DOHH2 (cell line): ENCODE data around the gene IRAK3.

Experiments used
- H3F3A ChIP-seq: fragments of 200-600 bp; sonication (generic), shearing (Covaris generic); 2 replicates; pipeline ENCODE4 v1.6.0; 2016; ENCODE audit warnings: antibody characterized with exemption, mild to moderate bottlenecking; ENCODE audit not compliant: control insufficient read depth, insufficient read depth
- H3K27ac ChIP-seq: fragments of 200-600 bp; sonication (generic); 2 replicates; pipeline ENCODE4 v1.5.1; 2014; ENCODE audit warnings: low read depth, mild to moderate bottlenecking, low read length, moderate library complexity
- H3K27me3 ChIP-seq: fragments of 200-600 bp; sonication (generic); 2 replicates; pipeline ENCODE4 v1.6.1; 2014; ENCODE audit warnings: mild to moderate bottlenecking, low read length, mixed read lengths; ENCODE audit not compliant: control insufficient read depth
- H3K36me3 ChIP-seq: fragments of 200-600 bp; sonication (generic); 2 replicates; pipeline ENCODE4 v1.6.1; 2014; ENCODE audit warnings: mild to moderate bottlenecking, low read length, moderate library complexity, mixed read lengths; ENCODE audit not compliant: control insufficient read depth
- H3K4me1 ChIP-seq: fragments of 200-600 bp; sonication (generic); 2 replicates; pipeline ENCODE4 v1.6.1; 2014; ENCODE audit warnings: mild to moderate bottlenecking, low read length, mixed read lengths; ENCODE audit not compliant: control insufficient read depth
- H3K4me2 ChIP-seq: fragments of 200-600 bp; sonication (generic); 2 replicates; pipeline ENCODE4 v1.6.0; 2014; ENCODE audit warnings: mild to moderate bottlenecking, low read length, moderate library complexity
- H3K4me3 ChIP-seq: fragments of 200-600 bp; sonication (generic); 2 replicates; pipeline ENCODE4 v1.5.1; 2014; ENCODE audit warnings: mild to moderate bottlenecking, low read length, mixed read lengths
- H3K79me2 ChIP-seq: fragments of 200-600 bp; sonication (generic); 2 replicates; pipeline ENCODE4 v1.6.1; 2014; ENCODE audit warnings: mild to moderate bottlenecking, low read length, mixed read lengths; ENCODE audit not compliant: control insufficient read depth
- H3K9me2 ChIP-seq: fragments of 200-600 bp; sonication (generic); replicated peaks from 2 replicates; pipeline ENCODE4 v1.6.1; 2014; ENCODE audit warnings: mild to moderate bottlenecking, low read length, mixed read lengths; ENCODE audit not compliant: control insufficient read depth
- H3K9me3 ChIP-seq: fragments of 200-600 bp; sonication (generic); 2 replicates; pipeline ENCODE4 v1.6.1; 2014; ENCODE audit warnings: antibody characterized with exemption, low read length, mixed read lengths; ENCODE audit not compliant: control insufficient read depth, insufficient read depth
- H4K20me1 ChIP-seq: fragments of 200-600 bp; sonication (generic); 2 replicates; pipeline ENCODE4 v1.6.0; 2014; ENCODE audit warnings: low read depth, mild to moderate bottlenecking, antibody characterized with exemption, low read length, moderate library complexity; ENCODE audit not compliant: control insufficient read depth, insufficient read depth
- EZH2phosphoT487 ChIP-seq: fragments of 200-600 bp; sonication (generic); IDR thresholded peaks from 2 replicates; pipeline ENCODE4 v1.6.1; 2017; ENCODE audit warnings: borderline replicate concordance, mild to moderate bottlenecking, antibody characterized with exemption, low read length, moderate library complexity, mixed read lengths
- TF ChIP-seq, protein P1 (sequence below): fragments of 200-600 bp; sonication (generic); IDR thresholded peaks from one replicate; pipeline ENCODE4 v1.5.1; 2014; ENCODE audit warnings: antibody characterized with exemption, mild to moderate bottlenecking, low read depth, low read length; ENCODE audit not compliant: poor library complexity, severe bottlenecking

Gene IRAK3

DNA sequence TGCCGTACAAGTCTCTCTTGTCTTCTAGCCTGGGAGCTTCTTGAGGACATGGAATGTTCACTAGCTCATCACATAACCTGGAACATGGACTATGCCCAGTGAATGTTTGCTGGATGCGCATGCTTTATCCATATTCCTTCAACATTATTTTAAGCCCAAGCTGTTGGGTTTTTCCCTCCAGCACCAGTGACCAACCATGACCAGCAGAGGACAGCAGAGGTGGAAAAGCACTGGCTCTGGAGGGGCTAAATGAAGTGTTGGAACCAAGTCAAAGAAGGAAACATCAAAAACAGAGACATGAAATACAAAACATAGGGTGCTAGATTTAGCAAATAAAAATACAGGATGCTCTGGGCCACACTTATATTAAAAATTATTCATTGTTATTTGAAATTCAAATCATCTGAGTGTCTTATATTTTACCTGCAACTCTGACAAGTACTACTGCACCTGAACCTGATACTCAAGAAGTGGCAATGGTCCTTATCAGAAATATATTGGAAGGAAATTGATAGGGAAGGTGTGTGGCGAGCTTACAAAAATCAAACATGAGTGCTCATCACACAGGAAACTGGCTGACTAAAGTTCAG lies 90.2 kb downstream of the IRAK3 start:
- Histone ChIP-seq H3K27ac (no peak overlapping the region), H3K4me3 (no peak overlapping the region), H3K4me1 (no peaks in the 10 kb centered on the region), H3K9me2 (no peaks in the 10 kb centered on the region), H3K36me3 (no peaks in the 10 kb centered on the region), H3K79me2 (no peaks in the 10 kb centered on the region), H4K20me1 (no peaks in the 10 kb centered on the region), H3K4me2 (no peak overlapping the region), H3K9me3 (peaks cover 3% of the 10 kb centered on the region; the same call in 1 of the 2 replicates), H3F3A (no peaks in the 10 kb centered on the region), H3K27me3 (no peaks in the 10 kb centered on the region)
- TF ChIP-seq, protein P1, sequence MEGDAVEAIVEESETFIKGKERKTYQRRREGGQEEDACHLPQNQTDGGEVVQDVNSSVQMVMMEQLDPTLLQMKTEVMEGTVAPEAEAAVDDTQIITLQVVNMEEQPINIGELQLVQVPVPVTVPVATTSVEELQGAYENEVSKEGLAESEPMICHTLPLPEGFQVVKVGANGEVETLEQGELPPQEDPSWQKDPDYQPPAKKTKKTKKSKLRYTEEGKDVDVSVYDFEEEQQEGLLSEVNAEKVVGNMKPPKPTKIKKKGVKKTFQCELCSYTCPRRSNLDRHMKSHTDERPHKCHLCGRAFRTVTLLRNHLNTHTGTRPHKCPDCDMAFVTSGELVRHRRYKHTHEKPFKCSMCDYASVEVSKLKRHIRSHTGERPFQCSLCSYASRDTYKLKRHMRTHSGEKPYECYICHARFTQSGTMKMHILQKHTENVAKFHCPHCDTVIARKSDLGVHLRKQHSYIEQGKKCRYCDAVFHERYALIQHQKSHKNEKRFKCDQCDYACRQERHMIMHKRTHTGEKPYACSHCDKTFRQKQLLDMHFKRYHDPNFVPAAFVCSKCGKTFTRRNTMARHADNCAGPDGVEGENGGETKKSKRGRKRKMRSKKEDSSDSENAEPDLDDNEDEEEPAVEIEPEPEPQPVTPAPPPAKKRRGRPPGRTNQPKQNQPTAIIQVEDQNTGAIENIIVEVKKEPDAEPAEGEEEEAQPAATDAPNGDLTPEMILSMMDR: peak; percentile 20
- TF ChIP-seq EZH2phosphoT487: no peak

DNA sequence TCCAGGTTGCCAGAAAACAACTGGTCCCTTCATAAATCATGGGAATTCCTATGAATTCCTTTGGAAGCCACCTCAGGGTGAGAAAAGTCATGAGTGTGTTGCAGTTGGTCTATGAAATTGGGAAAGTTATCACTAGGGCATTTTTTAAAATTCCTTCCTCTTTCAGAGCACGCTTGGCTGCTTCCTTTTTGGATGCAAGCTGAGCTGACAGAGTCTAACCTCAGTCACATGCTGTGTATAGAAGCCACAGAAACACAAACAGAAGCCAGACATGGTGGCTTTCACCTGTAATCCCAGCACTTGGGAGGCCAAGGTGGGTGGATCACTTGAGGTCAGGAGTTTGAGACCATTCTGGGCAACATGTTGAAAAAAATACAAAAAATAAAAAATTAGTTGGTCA lies 91.5 kb downstream of the IRAK3 start:
- Histone ChIP-seq H3K4me2 (no peak overlapping the region), H3K4me3 (no peak overlapping the region), H4K20me1 (no peaks in the 10 kb centered on the region), H3K79me2 (no peaks in the 10 kb centered on the region), H3F3A (no peaks in the 10 kb centered on the region), H3K27ac (no peak overlapping the region), H3K4me1 (no peaks in the 10 kb centered on the region), H3K27me3 (no peaks in the 10 kb centered on the region), H3K9me2 (no peaks in the 10 kb centered on the region), H3K9me3 (peaks cover 3% of the 10 kb centered on the region; the same call in 1 of the 2 replicates), H3K36me3 (no peaks in the 10 kb centered on the region)
- TF ChIP-seq, protein P1: no peak
- no peak for TF ChIP-seq EZH2phosphoT487

DNA sequence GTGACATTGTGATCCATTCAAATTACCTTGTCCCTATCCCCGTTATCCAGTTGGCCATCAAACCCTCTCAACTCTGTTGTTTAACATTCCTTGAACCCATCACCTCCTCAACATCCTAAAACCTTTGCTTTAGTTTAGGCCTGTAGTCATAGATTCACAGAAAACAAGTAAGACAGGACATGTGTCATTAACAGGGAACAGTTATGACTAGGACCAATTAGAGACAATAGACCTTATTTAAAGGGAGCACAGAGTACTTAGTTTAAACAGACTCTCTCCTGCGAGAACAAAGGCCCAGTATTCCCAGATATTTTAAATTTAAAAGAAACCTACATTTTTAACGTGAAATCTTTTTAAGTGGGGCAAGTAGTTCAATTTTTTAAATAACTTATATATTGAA lies 93.2 kb downstream of the IRAK3 start:
- H3K4me3 ChIP-seq: no peak overlapping the region
- no peak overlapping the region for H3K4me2 ChIP-seq
- no peaks in the 10 kb centered on the region for H3F3A ChIP-seq
- no peaks in the 10 kb centered on the region for H3K27me3 ChIP-seq
- no peaks in the 10 kb centered on the region for H3K9me2 ChIP-seq
- H3K79me2 ChIP-seq: no peaks in the 10 kb centered on the region
- no peaks in the 10 kb centered on the region for H4K20me1 ChIP-seq
- no peaks in the 10 kb centered on the region for H3K36me3 ChIP-seq
- no peaks in the 10 kb centered on the region for H3K4me1 ChIP-seq
- TF ChIP-seq EZH2phosphoT487: no peak
- TF ChIP-seq, protein P1: no peak
- H3K27ac ChIP-seq: no peak overlapping the region
- peaks cover 3% of the 10 kb centered on the region; the same call in 1 of the 2 replicates for H3K9me3 ChIP-seq
